CD14-positive monocyte (primary cell): ENCODE measurements around the gene SPSB4. TPM values are rescaled to one million over a fixed set of nuclear protein-coding genes. Genes with fewer than 3 reads are reported as not detected.

ENCODE experiments used
- DNase-seq, 3 donors: peaks; one replicate each; pipeline ENCODE4 v3.0.0-alpha.2; 2011 to 2022
- H2AFZ ChIP-seq: 2 replicates; pipeline ENCODE4 v1.6.0; 2012; ENCODE audit warnings: mild to moderate bottlenecking, low read depth, low read length, inconsistent platforms; ENCODE audit not compliant: insufficient read depth, poor library complexity, severe bottlenecking
- H3K27ac ChIP-seq, 2 donors: 1 replicate in 1 of 2; 2 replicates in 1 of 2; pipeline ENCODE4 v1.5.1; 2012 to 2013; ENCODE audit warnings: low read length in 2 of 2, control low read depth in 1 of 2, inconsistent platforms in 1 of 2, low read depth in 1 of 2, mild to moderate bottlenecking in 1 of 2
- H3K27me3 ChIP-seq, 2 donors: one replicate each; pipeline versions ENCODE4 v1.6.0 to v1.6.1; 2011 to 2013; ENCODE audit warnings: low read length in 2 of 2; ENCODE audit not compliant: control insufficient read depth in 2 of 2, insufficient read depth in 2 of 2
- H3K36me3 ChIP-seq, 2 donors: replicated peaks in 1 of 2; 1 replicate in 1 of 2; 2 replicates in 1 of 2; pipeline versions ENCODE4 v1.5.1 to v1.6.1; 2012 to 2013; ENCODE audit warnings: low read length in 2 of 2, control low read depth in 1 of 2, inconsistent platforms in 1 of 2, mild to moderate bottlenecking in 1 of 2; ENCODE audit not compliant: insufficient read depth in 2 of 2, control insufficient read depth in 1 of 2
- H3K4me1 ChIP-seq, 2 donors: 1 replicate in 1 of 2; 2 replicates in 1 of 2; pipeline versions ENCODE4 v1.5.1 to v1.6.1; 2012 to 2013; ENCODE audit warnings: low read length in 2 of 2, control low read depth in 1 of 2, inconsistent platforms in 1 of 2, mild to moderate bottlenecking in 1 of 2, moderate library complexity in 1 of 2; ENCODE audit not compliant: insufficient read depth in 2 of 2, control insufficient read depth in 1 of 2
- H3K4me2 ChIP-seq: replicated peaks from 2 replicates; pipeline ENCODE3; 2012; ENCODE audit warnings: low read length, moderate library complexity, mild to moderate bottlenecking; ENCODE audit not compliant: poor library complexity, severe bottlenecking; ENCODE audit errors: extremely low read depth
- H3K4me3 ChIP-seq, 3 experiments: fragments of 200-600 bp in 1 of 3; sonication (generic) in 1 of 3; replicated peaks in 1 of 3; 1 replicate in 2 of 3; 2 replicates in 1 of 3; pipeline ENCODE4 v1.5.1; 2011 to 2013; ENCODE audit warnings: low read length in 3 of 3, mild to moderate bottlenecking in 3 of 3, control low read depth in 2 of 3, low read depth in 2 of 3, inconsistent platforms in 1 of 3, moderate library complexity in 1 of 3
- H3K79me2 ChIP-seq: 2 replicates; pipeline ENCODE4 v1.6.0; 2012; ENCODE audit warnings: mild to moderate bottlenecking, control low read depth, inconsistent platforms, low read length, moderate library complexity; ENCODE audit not compliant: insufficient read depth
- H3K9ac ChIP-seq: 2 replicates; pipeline ENCODE4 v1.6.0; 2017; ENCODE audit warnings: low read length, mild to moderate bottlenecking; ENCODE audit not compliant: insufficient read depth, poor library complexity, severe bottlenecking
- H3K9me3 ChIP-seq, 2 donors: replicated peaks in 1 of 2; 1 replicate in 1 of 2; 2 replicates in 1 of 2; pipeline versions ENCODE4 v1.5.1 to v1.6.1; 2012 to 2013; ENCODE audit warnings: low read length in 2 of 2, control low read depth in 1 of 2; ENCODE audit not compliant: control insufficient read depth in 1 of 2, insufficient read depth in 1 of 2
- H4K20me1 ChIP-seq: 2 replicates; pipeline ENCODE4 v1.6.0; 2012; ENCODE audit warnings: mild to moderate bottlenecking, low read length, control low read depth, moderate library complexity; ENCODE audit not compliant: insufficient read depth
- H3K27ac Mint-ChIP-seq, 7 donors: one replicate each; pipeline ENCODE4 v1.8.0; 2020; ENCODE audit warnings: mild to moderate bottlenecking in 7 of 7, mixed read lengths in 7 of 7, moderate library complexity in 6 of 7, inconsistent platforms in 2 of 7
- H3K27me3 Mint-ChIP-seq, 3 donors: one replicate each; pipeline ENCODE4 v1.8.0; 2021 to 2022; ENCODE audit warnings: low read depth in 3 of 3, mild to moderate bottlenecking in 3 of 3, mixed read lengths in 3 of 3, moderate library complexity in 3 of 3, inconsistent platforms in 1 of 3
- H3K36me3 Mint-ChIP-seq, 2 donors: one replicate each; pipeline ENCODE4 v1.8.0; 2020; ENCODE audit warnings: mixed read lengths in 2 of 2, inconsistent platforms in 1 of 2, mild to moderate bottlenecking in 1 of 2
- H3K4me1 Mint-ChIP-seq: one replicate; pipeline ENCODE4 v1.8.0; 2020; ENCODE audit warnings: mild to moderate bottlenecking, mixed read lengths
- H3K4me3 Mint-ChIP-seq, 2 donors: one replicate each; pipeline ENCODE4 v1.8.0; 2020; ENCODE audit warnings: mild to moderate bottlenecking in 2 of 2, mixed read lengths in 2 of 2, moderate library complexity in 1 of 2
- H3K9me3 Mint-ChIP-seq, 7 donors: one replicate each; pipeline ENCODE4 v1.8.0; 2020 to 2022; ENCODE audit warnings: mixed read lengths in 7 of 7, mild to moderate bottlenecking in 6 of 7, moderate library complexity in 6 of 7, inconsistent platforms in 2 of 7
- WGBS: methylation state at CpG from one replicate; pipeline ENCODE4 v1.1.5; 2013; ENCODE audit warnings: missing lambda C conversion rate; ENCODE audit not compliant: insufficient coverage; 5-methylcytosine and 5-hydroxymethylcytosine counted together
- intact Hi-C, 2 donors: fragments of 100-400 bp; cut with micrococcal nuclease; formaldehyde crosslinking; loops; one replicate each; pipeline versions ENCODE4 v1.15.0 to v1.15.1; 2023
- polyA plus RNA-seq, 3 donors: library from polyadenylated mRNA; depleted of rRNA in 1 of 3; unstranded in 2 of 3; stranded (reverse) in 1 of 3; fragments of 300-500 nt in 2 of 3; fragments of >200 nt in 1 of 3; fragmentation: Illumina TruSeq in 2 of 3; gene quantifications; 1 replicate in 2 of 3; 2 replicates in 1 of 3; pipeline ENCODE4 v1.2.3, GENCODE V29; 2012 to 2021
- TF ChIP-seq, protein P1 (sequence below): fragments of 200-600 bp; IDR thresholded peaks from one replicate; pipeline ENCODE4 v1.8.0; 2022; ENCODE audit warnings: antibody characterized with exemption, mild to moderate bottlenecking

Gene SPSB4
- polyA plus RNA-seq, 3 donors, result not detected

GRCh38 chr3:141087778-141088130 is 36.6 kb downstream of the SPSB4 start:
- Histone ChIP-seq H3K9ac (no peak overlapping the region), H3K4me1 (no peaks in the 10 kb centered on the region), H4K20me1 (no peaks in the 10 kb centered on the region), H3K36me3 (no peaks in the 10 kb centered on the region), H3K79me2 (no peaks in the 10 kb centered on the region), H3K9me3 (no peaks in the 10 kb centered on the region), H3K4me3 (no peak overlapping the region), H3K27me3 (no peaks in the 10 kb centered on the region), H2AFZ (no peak overlapping the region), H3K4me2 (no peak overlapping the region), H3K27ac (no peak overlapping the region)
- 100% methylated on average over 2 of the region's 6 CpGs for WGBS
- intact Hi-C loops, result no loop called here
- TF ChIP-seq, protein P1, sequence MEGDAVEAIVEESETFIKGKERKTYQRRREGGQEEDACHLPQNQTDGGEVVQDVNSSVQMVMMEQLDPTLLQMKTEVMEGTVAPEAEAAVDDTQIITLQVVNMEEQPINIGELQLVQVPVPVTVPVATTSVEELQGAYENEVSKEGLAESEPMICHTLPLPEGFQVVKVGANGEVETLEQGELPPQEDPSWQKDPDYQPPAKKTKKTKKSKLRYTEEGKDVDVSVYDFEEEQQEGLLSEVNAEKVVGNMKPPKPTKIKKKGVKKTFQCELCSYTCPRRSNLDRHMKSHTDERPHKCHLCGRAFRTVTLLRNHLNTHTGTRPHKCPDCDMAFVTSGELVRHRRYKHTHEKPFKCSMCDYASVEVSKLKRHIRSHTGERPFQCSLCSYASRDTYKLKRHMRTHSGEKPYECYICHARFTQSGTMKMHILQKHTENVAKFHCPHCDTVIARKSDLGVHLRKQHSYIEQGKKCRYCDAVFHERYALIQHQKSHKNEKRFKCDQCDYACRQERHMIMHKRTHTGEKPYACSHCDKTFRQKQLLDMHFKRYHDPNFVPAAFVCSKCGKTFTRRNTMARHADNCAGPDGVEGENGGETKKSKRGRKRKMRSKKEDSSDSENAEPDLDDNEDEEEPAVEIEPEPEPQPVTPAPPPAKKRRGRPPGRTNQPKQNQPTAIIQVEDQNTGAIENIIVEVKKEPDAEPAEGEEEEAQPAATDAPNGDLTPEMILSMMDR, result no peak
- Mint-ChIP-seq H3K36me3 (no peaks in the 10 kb centered on the region), H3K27me3 (peaks cover 0 to 2% (median 2%) of the 10 kb centered on the region in 3 donors), H3K4me3 (no peak overlapping the region), H3K27ac (no peak overlapping the region), H3K9me3 (no peaks in the 10 kb centered on the region), H3K4me1 (peaks cover 3% of the 10 kb centered on the region)
- DNase-seq, result no peak

DNA sequence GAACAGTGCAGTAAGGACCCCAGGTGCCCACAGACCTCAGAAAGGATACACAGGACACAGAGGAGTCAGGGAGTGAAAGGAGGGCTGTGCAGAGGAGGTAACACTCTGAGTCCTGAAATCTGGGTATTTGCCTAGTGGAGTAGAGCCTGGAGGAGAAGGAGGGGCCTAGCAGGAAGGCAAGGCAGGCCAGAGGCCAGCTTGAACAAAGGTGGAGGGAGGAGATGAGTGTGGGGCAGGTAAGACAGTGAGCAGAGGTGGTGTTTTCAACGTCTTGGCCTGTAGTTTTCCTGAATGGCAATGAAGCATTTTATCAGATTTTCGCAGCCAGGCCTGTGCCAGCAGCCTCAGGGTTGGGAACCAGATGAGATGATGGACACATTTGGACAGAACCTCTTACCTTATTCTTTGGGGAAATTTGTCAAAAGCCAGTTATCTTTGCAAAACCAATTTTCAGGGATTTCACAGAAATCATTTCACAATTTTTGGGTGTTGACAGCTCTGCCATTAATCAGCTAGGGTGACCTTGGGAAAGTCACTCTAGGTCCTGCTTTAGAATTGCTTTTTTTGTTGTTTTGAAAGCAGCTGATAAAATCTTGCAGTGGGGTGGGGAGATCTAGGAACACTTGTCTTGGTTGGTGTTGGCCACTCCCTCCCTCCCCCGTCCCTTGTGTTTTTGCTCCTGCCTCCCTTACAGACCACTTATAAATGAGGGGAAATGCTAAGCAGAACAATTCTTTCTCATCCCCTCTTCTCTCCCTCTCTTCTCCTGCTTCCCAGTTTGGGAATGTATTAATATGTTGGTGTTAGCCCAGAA is 38.4 kb downstream of the SPSB4 start:
- no peak overlapping the region for H2AFZ ChIP-seq
- no peaks in the 10 kb centered on the region for H3K9me3 ChIP-seq
- no peak overlapping the region for H3K27ac ChIP-seq
- no CpG with 5 or more reads among the region's 3 CpGs for WGBS
- no peak overlapping the region for H3K4me3 Mint-ChIP-seq
- TF ChIP-seq, protein P1, result no peak
- H3K79me2 ChIP-seq, result no peaks in the 10 kb centered on the region
- H3K36me3 Mint-ChIP-seq, result no peaks in the 10 kb centered on the region
- no peak overlapping the region for H3K4me2 ChIP-seq
- no peaks in the 10 kb centered on the region for H4K20me1 ChIP-seq
- no peaks in the 10 kb centered on the region for H3K36me3 ChIP-seq
- H3K9ac ChIP-seq, result no peak overlapping the region
- no peak for DNase-seq
- H3K27me3 ChIP-seq, result no peaks in the 10 kb centered on the region
- peak overlapping the region in 1 of 7 donors; percentile 22 for H3K27ac Mint-ChIP-seq
- intact Hi-C loops, result no loop called here
- H3K4me3 ChIP-seq, result no peak overlapping the region
- no peaks in the 10 kb centered on the region for H3K4me1 ChIP-seq
- H3K27me3 Mint-ChIP-seq, result peaks cover 0 to 5% (median 0%) of the 10 kb centered on the region in 3 donors
- H3K4me1 Mint-ChIP-seq, result peaks cover 3% of the 10 kb centered on the region
- H3K9me3 Mint-ChIP-seq, result no peaks in the 10 kb centered on the region
